T follicular helper cell (primary cell): ENCODE results near the gene DNAJC21.
"Not testable (repeated sequence)": the region's sequence is repeated elsewhere in the genome, so short reads cannot be mapped to it uniquely, and the experiment has no call there.

ENCODE experiments used
- DNase-seq: peaks from one replicate; pipeline ENCODE4 v3.0.0-alpha.2; 2020; ENCODE audit warnings: low read depth
- total RNA-seq, 2 experiments: gene quantifications; one replicate each; lab custom pipeline; 2026; lab: John Stamatoyannopoulos, UW

Gene DNAJC21
- 104 to 107 reads per million in 2 experiments for total RNA-seq

DNA sequence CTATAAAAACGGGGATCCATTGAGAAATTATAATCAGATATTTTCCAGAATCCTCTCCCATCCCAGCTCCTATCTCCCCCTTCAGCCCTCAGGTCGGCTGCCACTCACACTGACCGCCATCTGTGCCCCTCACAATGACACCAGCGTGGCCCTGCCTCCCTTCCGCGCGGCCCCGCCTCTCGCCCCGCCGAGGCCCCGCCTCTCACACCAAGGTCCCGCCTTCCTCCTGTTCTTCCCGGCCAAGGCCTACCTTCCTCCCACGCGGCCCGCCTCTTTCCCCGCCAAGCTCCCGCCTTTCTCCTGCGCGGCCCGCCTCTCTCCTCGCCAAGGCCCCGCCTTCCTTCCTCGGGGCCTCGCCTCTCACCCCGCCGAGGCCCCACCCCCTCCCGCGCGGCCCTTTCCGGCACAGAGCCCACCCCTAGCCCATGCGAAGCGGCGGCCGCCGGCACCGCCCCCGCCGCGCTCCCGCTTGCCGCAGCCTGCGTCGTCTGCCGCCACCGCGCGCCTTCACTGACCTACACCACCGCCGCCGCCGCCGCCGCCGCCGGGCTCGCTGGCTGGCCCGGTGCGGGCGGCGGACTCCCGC, at the start of gene DNAJC21:
TSS of gene DNAJC21 (plus strand) at position 426 of the 586 bp plus-strand sequence. CDS start 261 bp downstream, outside the sequence.
- peak; percentile 96 for DNase-seq

DNA sequence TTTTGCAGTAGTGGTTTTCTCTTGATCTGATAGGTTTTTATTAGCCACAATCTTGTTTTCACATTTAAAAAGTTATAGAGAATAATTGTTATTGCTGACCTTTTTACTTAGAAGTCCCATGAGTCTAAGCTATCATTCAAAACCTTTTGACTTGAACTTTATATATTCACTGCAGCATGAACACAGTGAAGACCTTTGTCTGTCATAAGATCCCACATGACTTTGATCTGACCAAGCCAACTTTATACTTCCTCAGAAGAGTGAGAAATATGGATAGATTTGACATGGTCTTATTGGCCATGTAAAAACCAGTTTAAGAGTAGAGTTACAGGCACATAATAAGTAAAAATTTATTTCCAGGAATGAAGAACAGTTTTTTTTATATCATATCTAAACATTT, 48.1 kb upstream of the DNAJC21 start:
- no peak for DNase-seq

DNA sequence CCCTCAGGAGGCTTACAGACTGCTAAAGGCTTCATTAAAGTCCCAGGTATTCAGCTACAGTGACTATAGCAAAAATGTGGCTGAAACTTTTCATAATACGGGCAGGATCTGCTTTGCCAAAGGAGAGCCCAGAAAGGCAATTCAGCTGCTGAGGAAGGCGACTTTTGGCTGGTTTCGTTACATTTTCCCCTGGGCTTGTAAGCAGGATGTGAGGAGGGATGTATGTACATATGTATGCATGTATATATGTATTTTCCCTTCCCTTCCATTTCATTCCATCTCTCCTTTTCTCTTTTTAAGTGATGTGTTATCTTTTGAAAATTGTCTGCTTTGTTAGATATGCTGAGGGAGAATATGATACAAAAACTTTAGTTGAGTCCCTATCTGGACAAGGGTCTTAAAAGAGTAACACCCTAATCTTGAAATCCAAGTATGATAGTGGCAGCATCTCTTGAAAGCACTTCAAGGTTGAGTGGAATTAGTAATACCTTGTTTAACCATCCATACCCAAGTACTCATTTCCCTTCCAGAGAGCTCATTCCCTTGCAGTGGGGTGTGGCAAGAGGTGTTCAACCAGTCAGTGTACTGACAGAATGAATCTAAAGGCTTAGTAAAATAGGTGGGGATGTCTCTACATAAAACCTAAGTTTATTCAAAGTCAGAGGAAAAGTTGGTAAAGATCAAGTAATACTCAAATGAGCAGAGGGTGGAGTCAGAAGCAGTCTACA, 42.8 kb upstream of the DNAJC21 start:
- DNase-seq, result no peak

DNA sequence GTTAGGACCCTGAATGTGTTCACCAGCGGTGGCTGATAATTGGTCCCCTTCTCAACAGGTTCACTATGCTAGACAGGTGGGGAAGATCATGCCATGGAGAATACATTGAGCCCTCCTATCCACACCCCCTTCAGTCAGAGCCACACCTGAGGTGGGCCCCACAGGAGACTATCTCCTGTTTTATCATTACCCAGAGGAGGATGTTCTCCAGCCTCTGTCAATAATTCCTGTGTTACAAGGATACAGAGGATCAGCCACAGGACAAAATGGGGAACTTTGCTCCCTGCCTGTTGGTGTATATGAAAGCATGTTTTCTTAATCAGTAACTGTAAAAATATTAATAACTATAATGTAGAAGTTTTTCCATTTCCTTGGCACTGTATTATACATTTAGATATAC, 40.0 kb upstream of the DNAJC21 start:
- DNase-seq, result no peak

DNA sequence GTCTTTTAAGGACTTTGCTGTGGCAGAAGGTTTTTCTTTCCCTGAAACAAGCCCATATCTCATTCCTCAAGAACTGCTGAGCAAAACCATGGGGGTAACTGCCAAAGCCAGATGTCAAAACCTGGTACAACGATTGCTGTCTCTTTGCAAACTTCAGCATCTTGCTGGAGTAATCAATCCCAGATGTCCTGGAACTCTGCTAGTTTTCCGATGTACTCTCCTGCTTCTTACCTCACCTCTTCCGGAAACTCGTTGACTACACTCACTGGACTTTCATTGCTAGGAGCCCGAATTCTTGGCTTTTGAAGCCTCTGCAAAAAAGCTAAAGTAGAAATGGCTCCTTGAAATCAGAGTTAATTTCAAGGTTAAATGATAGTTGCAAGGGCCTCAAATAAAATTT, 37.4 kb upstream of the DNAJC21 start:
- DNase-seq, result no peak

DNA sequence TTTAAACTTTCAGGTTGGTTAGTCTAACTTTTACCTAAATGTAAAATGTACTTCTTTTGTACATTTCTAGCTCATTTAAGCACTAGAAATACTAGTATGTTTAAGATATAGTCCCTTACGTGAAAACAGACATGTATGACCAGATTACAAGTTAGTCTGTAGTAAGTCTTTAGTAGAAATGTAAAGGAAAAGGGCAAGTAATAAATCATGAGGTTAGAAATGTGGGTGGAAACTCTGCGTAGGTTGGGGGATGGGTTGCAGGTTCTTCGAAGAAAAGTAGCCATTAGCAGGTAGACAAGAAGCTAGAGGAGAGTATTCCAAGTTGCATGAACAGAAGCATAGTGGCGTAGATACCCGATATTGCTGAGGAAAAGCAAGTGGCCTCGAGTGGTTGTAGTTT, 36.9 kb upstream of the DNAJC21 start:
- DNase-seq, result no peak

DNA sequence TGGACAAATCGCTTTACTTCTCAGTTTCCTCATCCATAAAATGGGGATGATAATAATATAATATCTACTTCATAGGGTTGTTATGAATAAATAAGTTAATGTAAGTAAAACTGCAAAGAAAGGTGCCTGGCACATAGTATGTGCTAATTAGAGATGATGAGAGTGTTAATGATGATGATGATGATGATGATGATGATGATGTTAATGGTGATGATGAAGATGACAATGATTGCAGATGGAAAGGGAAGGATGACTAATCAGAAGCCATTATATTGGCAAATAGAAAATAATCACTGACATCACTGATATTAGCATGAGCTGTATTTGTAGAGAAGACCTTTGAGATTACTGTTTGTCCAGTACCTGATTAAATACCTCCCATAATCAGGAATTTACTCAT, 34.6 kb upstream of the DNAJC21 start:
- no peak for DNase-seq

DNA sequence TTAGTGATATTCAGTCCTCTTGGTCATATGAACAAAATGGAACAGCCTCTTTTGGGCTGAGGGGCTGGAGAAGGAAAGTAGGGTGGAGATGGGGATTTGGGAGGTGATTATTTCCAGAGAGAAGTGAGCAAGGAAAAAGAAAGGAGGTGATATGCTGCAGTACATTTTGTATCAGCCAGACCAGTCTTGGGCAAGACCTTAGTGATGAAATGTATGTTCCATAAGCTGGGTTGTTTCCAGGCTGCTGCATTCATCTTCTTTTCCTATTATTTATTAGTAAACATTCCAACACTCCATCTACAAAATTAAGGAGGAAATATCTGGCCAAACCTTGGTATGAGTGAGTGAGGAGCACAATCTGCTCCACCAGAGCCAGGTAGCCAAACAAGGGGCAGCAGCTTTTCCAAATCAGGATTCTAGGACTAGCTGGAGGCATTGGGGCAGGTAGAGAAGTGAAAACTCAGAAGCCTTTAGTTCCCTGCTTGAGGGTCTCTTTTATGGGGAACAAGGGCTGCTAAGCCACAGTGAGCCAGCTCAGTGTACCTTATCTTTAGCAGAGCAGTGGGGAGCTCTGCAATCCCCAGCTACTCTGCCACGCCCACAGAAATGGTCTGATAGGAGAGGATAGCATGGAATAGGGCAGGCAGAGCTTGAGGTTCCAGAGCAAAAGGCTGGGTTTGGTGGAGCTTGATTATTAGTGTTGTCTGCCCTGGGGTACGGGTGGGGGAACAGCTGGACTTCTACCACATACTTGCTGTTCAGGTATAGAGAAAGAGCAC, 33.5 kb upstream of the DNAJC21 start:
- DNase-seq, result no peak

DNA sequence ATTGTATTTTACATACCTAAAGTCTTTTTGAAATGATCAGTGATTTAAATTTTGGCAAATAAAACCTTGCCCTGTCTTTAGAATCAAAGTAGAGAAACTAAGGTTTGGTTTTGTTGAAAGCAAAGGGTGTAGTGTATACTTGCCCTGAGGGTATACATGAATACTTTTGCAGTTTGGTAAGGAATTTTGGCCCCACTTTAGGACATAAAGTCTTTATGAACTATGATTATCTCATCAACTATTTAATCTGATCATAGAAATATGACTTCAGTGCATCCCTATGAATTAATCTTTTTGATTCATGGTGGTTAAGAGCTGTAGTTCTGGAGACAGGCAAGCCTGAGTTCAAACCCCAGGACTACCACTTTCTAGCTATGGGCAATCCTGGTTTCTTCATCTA, 31.7 kb upstream of the DNAJC21 start:
- DNase-seq, result no peak

DNA sequence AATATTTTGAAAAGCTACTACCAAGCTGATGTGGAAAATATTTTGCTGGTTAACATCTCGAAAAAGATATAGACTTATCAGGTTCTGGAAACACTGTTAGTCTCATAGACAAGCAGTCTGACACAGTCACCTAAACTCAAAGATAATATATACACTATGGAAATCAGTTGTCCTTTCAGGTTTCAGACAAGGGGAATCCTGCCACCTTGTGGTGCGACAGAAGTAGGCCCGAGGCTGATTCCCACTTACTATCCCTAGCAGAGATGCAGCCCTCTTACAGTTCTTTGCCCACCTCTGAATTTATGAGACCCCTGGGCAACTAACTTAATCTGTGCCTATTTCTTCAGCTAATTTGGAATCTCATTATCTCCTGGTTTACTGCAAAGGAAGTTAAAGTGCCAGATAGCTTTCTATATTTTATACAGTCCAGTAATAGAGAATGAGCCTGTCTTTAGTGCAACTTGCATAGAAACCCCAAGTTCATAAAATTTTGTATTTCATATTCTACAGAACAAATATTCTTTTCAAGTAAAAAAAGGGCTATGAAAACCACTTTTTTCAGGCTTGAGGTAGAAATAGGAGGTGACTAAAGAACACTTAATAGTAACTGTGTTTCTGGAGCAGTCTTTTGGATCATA, 31.0 kb upstream of the DNAJC21 start:
- DNase-seq, result peak; percentile 43

DNA sequence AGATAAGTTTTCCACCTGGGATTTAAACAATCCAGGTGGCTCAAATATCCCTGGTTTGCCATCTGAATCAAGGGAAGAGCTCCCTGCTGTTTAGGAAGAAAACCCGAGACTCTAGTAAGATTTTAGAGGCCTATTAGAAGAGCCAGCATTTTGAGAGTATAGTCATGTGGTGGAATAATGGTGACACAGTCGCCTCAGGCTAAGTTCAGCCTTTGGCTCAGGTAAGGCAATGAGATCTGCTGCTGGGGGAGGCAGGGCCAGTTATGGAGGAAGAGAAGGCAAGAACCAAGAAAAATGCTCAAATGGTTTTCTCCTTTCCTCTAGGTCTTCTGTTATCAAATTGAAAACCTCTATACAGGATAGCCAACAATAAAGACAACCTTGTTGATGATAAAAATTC, 30.3 kb upstream of the DNAJC21 start:
- no peak for DNase-seq

DNA sequence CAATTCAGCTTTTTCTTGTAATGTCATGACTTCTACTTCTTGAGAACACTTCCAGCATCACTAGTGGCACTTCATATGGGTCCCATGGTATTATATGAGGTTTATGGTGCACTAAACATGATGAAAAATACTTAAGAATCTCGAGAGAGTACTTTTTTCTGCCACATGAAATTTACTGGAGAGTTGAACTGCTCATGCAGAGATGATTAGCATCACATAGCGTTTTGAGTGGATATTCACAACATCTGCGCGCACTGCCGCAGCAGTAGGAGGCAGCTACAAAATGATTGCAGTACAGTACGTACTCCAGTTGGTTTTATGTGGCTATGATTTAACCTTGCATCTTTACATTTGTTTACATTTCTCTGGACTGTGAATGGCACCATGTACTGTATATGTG, 28.7 kb upstream of the DNAJC21 start:
- no peak for DNase-seq

DNA sequence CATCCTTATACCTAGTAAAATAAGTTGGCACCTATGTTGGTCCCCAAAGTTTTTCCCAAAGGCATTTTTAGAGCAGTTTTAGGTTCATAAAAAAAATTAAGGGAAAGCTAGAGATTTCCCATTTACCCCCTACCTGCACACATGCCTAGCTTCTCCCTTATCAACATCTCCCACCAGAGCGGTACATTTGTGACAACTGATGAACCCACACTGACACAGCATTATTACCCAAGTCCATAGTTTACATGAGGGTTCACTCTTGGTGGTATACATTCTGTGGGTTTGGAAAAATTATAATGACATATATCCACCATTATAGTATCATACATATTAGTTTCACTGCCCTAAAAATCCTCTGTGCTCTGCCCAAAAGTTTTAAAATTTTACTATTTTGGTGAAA, 26.1 kb upstream of the DNAJC21 start:
- no peak for DNase-seq

DNA sequence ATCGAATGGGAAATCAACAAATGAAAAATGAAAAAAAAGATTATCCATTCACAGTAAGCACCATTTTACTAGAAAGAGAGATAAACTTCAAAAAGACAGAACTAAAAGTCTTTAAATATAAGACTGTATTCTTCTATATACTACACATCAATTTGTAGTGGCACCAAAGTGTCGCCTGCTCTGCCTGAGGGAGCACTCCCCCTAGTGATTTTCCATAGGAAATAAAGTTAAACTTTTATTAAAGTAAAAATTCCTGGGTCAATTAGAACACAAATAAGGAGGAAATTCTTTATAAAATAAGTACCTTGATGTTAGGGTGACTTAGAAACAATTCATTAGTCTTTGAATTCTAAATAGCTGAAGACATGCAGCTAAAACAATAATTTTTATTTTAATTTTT, 23.8 kb upstream of the DNAJC21 start:
- no peak for DNase-seq

DNA sequence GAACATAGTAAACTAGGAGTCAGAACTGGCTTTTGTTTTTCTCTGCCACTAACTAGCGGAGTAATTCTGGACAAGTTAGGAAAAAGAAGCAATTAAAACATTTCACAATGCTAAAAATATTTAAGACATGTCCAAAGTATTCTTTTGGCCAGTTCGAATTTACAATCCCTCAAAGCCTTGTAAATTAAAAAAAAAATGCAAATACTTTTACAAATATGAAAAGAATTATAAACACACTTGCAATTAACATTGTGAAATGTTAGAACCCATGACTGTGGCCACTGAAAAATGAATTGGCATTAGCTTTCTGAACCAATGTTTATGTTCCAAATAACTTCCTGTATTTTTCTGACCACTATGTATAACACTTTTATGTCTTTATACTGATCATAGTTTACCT, 16.3 kb upstream of the DNAJC21 start:
- DNase-seq, result no peak

DNA sequence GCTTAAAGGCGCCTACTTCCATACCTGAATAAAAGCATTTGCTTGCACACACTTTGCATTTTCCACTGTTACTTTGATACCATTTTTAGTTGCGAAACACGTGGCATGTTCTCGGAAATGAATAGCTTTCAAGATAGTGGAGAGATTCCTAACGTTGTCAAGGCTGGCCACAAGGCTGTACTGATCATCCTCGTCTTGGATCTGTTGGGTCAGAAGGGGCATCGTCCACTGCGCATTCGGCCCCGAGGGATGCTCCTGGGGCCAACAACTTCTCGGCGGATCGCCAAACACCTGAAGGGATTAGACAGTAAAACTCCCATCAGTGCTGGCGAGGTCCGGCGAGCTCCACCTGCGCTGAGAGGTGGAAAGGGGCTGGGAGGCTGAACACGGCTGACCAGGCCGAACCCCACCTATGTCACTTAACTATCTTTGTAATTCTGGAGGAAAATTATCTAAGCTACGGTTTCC, 14.7 kb upstream of the DNAJC21 start:
- no peak for DNase-seq

DNA sequence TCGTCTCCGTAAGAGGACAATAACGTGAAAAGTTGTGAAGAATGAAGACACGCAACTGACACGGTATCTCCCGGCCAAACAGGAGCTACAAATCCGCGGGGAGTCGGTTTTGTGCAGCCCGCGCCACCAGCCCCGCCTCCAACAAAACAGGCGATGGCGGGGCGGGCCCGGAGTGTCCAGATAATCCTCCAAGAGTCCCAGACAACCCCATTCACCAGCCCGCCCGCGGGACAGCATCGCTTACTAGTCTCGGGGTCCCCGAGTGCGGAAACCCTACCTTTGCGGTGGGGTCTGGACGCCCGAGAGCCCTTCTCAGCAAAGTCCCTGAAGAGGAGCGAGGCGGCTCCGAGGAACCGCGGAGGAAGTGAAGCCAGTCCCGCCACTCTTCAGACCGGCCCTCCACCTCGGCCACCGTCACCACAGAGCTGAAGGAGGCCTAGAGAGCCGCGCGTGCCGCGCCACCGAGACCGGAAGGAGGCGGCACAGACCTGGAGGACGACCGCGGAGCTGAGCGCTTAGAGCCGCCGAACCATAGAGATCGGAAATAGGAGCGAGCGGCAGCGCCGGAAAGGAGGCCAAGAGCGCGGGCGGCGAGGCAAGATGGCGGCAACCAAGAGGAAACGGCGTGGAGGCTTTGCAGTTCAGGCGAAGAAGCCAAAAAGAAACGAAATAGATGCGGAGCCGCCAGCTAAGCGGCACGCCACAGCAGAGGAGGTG, 14.1 kb upstream of the DNAJC21 start, which contains the start of the genes BRIX1 and RAD1:
TSS of gene BRIX1 (plus strand) at position 573 of the 717 bp plus-strand sequence. CDS start at position 601, 28 bp downstream.
TSS of gene RAD1 (minus strand) at position 366 of the 717 bp plus-strand sequence. CDS start 612 bp downstream, outside the sequence.
- DNase-seq, result peak; percentile 87

DNA sequence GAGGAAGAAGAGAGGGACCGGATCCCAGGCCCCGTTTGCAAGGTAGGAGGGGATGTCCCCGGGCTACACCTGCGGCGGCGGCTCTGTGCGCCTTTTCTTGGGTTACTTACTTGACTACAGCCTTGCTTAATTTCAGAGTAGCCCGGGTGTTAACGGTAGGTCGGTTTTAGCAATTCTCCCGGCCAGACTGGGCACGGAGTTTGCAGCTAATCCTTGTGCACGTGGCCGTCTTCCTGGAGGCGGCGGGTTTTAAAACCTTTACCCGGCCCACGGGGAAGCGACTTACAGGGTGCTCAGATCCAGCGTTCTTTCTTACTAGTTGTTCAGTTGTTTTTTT, 13.5 kb upstream of the DNAJC21 start:
- no peak for DNase-seq

DNA sequence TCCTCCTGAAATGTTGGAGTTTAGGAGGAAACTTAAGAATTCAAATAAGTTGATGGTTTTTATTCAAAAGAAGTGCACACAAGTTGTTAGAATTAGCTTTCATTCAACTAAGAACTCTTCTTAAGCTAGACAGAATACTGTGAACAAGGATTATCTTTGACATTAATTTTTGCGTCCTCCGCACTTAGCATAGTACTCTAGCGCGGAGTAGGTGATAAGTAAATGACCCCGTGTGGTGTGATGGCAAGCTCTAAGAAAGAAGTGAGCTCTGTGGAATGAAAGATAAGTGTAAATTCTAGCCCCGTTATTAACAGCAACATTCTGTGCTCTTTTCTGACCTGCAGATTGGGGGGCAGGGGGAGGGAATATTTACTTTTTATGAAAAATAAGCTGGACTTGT, 12.8 kb upstream of the DNAJC21 start:
- no peak for DNase-seq

DNA sequence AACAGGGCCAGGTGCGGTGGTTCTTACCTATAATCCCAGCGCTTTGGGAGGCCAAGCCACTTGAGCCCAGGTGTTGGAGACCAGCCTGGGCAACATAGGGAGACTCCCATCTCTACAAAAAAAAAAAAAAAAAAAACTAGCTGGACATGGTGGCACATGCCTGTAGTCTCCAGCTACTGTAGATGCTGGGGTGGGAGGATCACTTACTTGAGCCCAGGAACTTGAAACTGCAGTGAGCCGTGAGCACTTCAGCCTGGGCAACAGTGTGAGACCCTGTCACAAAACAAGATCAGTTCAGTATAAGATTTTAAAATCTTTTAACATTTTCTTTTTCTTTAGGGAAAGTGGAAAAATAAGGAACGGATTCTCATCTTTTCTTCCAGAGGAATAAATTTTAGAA, 11.3 kb upstream of the DNAJC21 start:
- DNase-seq, result no peak

DNA sequence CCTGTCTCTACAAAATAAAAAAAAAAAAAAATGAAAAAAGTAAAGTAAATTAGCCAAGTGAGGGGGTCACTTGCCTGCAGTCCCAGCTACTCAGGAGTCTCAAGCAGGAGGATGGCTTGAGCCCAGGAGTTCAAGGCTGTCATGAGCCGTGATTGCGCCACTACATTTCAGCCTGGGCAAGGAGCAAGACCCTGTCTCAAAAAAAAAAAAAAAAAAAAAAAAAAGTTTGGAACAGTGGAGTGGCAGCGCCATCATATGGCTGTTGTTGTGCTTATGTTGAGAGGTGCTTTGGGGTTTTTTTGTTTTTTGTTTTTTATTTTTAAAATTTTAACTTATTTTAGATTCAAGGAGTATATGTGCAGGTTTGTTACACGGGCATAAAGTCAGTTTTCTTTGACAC, 10.3 kb upstream of the DNAJC21 start:
- DNase-seq, result no peak

DNA sequence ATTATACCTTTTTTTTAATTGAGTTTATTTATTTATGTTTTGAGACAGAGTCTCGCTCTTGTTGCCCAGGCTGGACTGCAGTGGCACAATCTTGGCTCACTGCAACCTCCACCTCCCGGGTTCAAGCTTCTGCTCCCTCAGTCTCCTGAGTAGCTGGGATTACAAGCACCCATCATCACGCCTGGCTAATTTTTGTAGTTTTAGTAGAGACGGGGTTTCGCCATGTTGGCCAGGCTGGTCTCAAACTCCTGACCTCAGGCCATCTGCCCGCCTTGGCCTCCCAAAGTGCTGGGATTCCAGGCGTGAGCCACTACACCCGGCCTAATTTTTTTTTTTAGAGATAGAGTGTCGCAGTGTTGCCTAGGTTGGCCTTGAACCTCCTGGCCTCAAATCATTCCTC, 6.1 kb upstream of the DNAJC21 start:
- DNase-seq, result not testable (repeated sequence)
